IPS DF 4.7 (cell line): ENCODE data around the gene RNF8.
"Not testable (repeated sequence)": the region's sequence is repeated elsewhere in the genome, so short reads cannot be mapped to it uniquely, and the experiment has no call there.

ENCODE experiments used
- DNase-seq: peaks from one replicate; pipeline ENCODE4 v3.0.0-alpha.2; 2013; ENCODE audit warnings: low spot score; ENCODE audit errors: extremely low read depth

Gene RNF8

GRCh38 chr6:37353761-37354525 is at the start of gene RNF8:
RNF8 (plus strand) TSS chr6:37353983; CDS start chr6:37354165, 182 bp downstream.
- DNase-seq: peak; percentile 58

GRCh38 chr6:37304766-37305165 is 49.0 kb upstream of the RNF8 start:
- no peak for DNase-seq

DNA sequence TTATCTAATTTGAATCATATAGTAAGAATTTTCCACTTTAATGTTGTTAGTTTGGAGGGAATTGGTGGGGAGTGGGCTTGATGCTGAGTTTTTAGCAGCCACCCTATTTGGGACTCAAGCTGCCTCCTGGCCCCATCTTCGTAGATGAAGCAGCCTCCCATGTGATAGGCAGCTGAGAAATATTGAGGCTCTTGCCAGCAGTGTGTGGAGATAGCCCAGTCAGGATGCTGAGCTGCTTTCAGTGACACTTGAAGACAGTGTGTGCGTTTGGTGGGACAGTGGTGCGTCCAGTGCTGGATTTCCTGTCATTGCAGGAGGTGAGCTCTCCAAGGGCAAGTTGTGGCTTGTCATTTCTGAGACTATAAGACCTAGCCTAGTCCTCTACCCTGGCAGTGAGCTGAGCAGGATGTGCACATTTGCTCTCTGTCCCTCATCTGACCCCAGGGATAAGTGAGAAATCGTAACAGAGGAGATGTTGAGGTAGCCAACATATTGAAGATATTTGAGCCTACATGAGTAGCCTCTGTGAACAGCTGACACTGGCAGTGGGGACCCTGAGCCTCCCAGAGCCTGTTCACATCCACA is 47.9 kb upstream of the RNF8 start:
- no peak for DNase-seq

GRCh38 chr6:37306624-37307222 is 47.1 kb upstream of the RNF8 start:
- DNase-seq: no peak

DNA sequence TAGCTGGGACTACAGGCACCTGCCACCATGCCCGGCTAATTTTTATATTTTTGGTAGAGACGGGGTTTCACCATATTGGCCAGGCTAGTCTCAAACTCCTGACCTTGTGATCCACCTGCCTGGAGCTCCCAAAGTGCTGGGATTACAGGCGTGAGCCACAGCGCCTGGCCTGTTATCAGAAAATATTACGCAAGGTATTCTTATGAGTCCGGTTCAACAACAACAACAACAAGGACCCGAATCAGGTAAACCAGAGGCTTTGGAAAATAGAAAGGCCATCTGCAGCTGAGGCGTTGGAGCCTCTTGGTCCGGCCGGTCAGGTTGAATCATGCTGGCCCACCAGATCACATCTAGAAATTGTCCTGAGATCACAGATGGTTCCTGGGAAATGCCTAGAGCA is 46.3 kb upstream of the RNF8 start:
- DNase-seq: not testable (repeated sequence)

DNA sequence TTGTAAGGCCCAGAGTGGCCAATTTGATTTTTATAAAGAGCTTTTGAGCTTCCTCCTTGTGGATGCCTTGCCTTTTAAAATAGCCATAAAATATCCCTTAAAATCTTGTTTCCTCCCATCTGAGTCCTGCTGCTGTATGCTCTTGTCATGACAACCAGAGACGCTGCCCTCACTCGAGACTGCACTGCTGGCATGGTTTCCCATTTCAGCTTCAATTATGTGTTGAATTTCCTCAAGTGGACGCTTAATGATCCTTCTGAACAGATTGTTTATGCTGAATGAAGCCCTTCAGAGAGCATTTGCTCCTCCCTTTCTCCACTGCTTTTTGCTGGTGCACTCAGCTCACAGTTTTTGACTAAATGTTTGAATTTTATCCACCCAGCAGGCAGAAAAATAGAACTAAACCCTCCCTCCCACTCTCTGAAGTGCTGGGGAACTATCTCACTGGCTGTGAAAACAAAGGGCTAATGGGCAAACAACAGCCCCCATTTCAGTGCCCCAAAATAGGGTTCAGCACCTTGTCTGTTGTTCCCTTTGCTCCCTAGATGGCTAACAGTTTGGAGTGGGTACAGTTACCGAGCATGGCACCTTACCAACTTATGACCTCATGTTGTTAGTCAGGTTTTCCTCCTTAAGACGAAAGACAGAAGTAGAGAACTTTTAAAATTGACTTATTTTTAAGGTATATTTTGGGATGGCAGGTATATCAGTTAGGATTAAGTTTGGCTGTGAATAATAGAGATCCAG is 45.5 kb upstream of the RNF8 start:
- no peak for DNase-seq

- DNase-seq: no peak
Measured at GRCh38 chr6:37309046-37309445, 44.7 kb upstream of the RNF8 start.

DNA sequence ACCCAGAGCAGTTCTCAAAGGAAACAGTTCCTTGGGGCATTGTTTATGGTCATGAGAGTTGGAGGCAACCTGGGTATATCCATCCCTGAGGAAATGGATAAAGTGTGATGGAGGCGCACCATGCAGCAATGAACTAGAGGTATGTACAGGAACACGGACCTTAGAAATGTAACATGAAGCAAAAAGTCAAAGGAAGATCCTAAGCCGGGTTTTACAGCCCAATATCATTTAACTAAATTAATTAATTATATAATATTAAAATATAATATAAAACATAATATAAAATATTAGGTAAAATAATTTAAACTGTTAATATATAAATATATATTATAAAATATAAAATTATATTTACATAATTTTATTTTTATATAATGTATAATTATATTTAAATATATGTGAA is 44.1 kb upstream of the RNF8 start:
- DNase-seq: no peak

- DNase-seq: no peak
Measured at GRCh38 chr6:37310966-37311365, 42.8 kb upstream of the RNF8 start.

GRCh38 chr6:37311741-37312473 is 41.9 kb upstream of the RNF8 start:
- no peak for DNase-seq

DNA sequence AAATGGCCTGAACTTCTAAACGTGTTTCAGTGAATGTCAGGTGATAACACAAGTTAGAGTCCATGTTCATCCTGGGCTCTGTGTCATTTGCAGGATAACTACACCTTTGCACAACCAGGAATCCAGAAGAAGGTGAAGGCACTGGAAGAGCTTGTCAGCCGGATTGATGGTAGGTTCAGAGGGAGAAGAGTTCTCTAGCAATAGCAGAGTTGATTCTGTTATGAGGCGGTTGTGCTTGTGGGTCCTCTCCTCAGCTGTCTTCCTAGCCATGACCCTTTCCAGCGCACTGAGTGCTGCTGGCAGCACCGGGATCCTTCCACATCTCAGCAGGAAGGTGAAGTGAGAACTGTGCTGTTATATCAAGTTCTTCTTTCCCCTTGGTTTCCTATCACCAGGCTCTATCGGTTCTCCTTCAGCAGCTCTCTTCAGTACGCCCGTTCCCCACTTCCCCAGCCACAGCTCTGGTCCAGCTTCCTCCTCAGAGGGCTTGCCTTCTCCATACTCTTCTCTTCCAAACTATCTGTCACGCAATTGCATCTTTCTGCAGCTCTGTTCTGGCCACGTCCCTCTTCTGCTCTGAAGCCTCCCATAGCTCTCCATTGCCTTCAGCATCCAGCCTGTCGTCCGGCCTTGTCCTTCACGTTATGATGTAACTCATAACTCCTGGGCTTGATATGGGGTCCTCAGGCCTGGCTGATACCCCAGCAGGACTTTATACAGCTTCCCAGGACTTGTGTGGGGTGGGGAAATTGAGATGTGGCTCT is 39.9 kb upstream of the RNF8 start:
- no peak for DNase-seq

DNA sequence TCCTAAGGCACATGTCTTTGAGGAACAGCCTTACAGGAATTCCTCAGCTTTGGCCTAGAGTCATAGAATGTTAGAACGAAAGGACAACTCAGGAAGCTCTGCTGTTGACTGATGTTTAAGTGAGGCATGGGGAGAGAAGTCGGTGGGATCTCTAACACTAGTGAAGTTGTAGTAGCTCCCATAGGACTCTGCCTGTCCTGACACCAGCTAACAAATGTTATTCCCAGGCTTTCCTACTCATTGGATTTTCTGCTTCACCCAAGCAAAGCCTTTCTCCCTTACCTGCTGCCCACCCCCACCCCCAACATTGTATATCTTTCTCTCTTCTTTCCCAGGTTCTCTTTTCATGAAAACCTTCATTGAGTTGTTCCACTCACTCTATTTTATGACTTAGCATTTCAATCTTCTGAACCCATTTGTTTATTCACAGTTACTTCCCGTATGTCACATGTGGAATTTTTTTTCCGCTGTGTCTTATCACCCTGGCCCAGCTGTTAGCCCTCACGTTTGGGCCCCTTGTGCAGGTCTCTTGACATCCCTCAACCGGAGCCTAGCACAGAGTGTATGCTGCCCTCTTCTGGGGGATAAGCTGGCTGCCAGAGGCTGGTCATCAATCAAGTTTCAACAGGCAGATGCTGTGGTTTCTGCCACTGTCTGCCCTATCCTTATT is 39.2 kb upstream of the RNF8 start:
- no peak for DNase-seq

DNA sequence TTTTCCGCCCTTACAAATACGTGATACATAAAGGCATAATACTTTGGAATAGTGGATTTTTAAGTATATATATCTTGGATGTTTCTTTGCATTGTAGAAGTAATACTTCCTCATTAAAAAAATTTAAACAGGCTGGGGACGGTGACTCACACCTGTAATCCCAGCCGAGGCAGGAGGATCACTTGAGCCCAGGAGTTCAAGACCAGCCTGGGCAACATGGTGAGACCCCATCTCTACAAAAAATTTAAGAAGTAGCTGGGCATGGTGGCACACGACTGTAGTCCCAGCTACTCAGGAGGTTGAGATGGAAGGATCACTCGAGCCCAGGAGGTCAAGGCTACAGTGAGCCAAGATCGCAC is 38.6 kb upstream of the RNF8 start:
- no peak for DNase-seq

GRCh38 chr6:37316071-37316470 is 37.7 kb upstream of the RNF8 start:
- no peak for DNase-seq

DNA sequence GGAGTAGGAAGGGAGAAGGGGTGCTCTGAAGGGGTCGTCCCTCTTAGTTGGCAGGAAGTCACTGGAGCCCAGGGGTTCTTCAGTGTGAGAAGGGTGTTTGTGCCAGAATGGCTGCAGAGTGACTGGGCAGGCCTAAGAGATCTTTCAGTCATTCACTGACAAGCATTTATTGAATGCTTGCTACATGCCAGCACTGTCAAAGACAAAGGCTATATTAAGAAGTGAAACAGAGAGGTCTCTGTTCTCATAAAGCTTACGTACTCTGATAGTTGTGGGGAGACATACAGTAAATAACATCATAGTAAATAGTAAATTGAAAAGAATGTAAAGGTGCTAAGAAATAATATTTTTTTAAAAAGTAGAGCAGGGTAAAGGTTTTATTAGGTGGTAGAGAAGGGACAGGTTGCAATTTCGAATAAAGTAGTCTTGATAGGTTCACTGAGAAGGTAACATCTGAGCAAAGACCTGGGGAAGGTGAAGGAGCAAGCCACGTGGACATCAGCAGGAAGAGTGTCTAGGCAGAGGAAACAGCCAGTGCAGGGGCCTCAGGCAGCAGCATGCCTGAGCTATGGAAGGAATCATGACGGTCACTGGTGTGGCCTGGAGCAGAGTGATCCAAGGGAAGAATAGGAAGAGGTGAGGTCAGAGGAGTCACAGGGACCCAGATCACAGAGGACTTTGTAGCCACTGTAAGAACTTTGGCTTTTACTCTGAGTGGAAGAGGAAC is 36.3 kb upstream of the RNF8 start:
- no peak for DNase-seq

DNA sequence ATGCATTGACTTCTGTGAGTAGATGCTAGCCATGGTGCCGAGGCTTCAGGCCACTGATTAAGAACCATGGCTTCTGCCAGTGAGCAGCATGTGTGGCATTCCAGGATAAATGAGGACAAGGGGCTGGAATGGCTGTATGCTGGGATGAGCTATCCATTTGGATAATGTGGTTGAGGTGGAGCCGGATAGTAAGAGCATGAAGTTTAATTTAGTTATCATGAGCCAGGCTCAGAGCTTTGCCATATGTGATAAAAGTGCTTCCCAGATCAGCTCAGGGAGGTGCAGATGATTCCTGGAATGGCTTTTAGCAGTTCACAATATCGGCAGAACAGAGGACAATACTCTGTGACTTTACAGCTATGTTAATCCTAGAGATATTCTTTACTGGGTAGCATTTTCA is 34.6 kb upstream of the RNF8 start:
- DNase-seq: no peak

GRCh38 chr6:37319856-37320480 is 33.8 kb upstream of the RNF8 start:
- no peak for DNase-seq

DNA sequence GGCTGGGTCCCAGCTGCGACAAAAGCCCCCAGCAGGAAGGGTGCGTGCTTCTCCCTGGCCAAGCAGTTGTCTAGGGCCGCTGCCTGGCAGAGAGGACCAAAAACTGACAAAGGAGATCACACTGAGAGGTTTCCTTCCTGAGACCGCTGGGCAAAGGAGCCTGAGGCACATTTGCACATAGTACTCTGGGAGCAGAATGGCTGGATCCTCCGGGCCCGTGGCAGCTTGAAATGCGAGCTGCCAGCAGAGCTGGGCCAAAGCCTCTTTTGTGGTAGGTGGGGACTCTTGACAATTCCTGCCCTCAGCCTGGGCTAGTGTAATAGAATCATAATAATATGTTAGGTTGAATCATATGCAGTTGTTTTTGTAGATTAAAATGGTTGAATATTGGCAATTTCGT is 33.1 kb upstream of the RNF8 start:
- no peak for DNase-seq

DNA sequence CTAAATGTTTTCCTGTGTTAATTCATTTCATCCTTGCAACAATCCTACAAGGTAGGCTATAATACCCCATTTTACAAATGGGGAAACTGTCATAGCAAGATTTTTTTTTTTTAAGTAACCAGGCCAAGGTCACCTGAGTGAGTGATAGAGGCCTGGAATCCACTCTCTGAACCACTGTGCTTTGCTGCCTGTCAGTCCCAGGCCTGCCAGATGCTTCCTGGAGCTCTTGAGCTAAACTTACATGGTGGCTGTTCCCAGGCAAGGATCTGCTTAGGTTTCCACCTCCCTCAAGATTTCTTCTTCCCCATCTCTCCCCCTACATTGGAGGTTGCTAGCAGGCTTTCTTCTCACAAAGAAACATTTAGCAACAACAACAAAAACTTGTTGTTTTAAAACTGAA is 32.7 kb upstream of the RNF8 start:
- no peak for DNase-seq
